Measurements from ENCODE around the gene ATP2B3.
A peak's percentile ranks its signal among the peaks of the same experiment; 100 is the strongest.

Gene ATP2B3

GRCh38 chrX:153583433-153583832, 66.0 kb downstream of the ATP2B3 start:
- no peak overlapping the region for H3K4me3 ChIP-seq (replicated peaks in 1 of 2; ENCODE audit: low read depth in 2 of 2, low read length in 2 of 2)
- DNase-seq (ENCODE audit: low read depth in 2 of 2): peak in 1 of 2 donors; percentile 38
- TF ChIP-seq CTCF (IDR thresholded peaks at IDR 0.05; ENCODE audit: low read depth, low read length): no peak

DNA sequence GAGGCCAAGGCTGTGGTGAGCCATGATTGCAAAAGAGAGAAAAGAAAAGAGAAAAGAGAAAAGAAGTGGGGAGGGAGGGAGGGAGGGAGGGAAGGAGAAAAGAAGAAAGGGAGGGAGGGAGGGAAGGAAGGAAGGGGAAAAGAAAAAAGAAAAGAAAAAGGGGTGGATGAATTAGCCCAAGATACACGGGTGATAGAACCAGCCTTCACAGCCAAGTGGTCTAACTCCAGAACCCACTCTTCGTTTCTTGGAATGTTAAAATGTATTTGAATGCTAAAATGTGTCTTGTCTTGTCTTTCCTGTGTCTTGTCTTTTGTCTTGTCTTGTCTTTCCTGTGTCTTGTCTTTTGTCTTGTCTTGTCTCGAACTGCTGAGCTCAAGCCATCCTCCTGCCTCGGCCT, 68.4 kb downstream of the ATP2B3 start:
- no peak for TF ChIP-seq CTCF (IDR thresholded peaks at IDR 0.05; ENCODE audit: low read depth, low read length)
- no peak overlapping the region for H3K4me3 ChIP-seq (replicated peaks in 1 of 2; ENCODE audit: low read depth in 2 of 2, low read length in 2 of 2)
- DNase-seq (ENCODE audit: low read depth in 2 of 2): no peak

GRCh38 chrX:153587342-153587741, 69.9 kb downstream of the ATP2B3 start:
- no peak for TF ChIP-seq CTCF (IDR thresholded peaks at IDR 0.05; ENCODE audit: low read depth, low read length)
- DNase-seq (ENCODE audit: low read depth in 2 of 2): no peak
- H3K4me3 ChIP-seq (replicated peaks in 1 of 2; ENCODE audit: low read depth in 2 of 2, low read length in 2 of 2): no peak overlapping the region

DNA sequence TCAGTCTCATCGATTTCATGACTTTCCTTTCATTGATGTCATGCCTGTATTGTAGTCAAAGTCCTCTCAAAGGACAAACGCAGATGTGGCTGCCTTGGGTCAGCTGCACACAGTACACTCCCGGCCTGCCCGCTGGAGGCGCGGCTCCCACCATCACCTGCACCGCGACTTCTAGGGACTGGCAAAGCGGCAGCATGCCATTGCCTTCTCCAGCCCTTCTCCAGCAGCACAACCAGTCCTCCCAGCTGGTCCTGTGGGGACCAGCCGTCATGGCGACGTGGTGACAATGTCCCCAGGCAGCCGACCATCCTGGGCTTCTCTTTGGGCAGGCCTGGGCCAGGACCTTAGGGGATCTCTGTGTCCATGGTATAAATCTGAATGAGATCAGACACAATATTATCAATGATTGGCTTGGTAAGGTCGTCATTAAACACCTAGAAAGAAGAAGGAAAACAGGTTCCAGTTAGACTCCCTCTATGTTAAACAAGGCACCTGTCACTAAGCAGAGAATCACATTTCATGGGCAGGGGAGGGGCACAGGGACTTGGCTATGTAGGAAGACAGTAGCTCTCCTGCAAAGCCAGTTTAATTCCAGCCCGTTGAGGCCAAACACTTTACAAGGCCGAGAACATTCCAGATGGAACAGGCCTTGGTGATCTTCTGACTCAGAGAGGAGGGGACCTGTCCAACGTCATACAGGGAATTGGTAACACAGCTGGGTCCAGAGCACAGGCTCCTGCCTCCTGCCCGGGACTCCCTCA, 70.8 kb downstream of the ATP2B3 start:
- no peak overlapping the region for H3K4me3 ChIP-seq (replicated peaks in 1 of 2; ENCODE audit: low read depth in 2 of 2, low read length in 2 of 2)
- DNase-seq (ENCODE audit: low read depth in 2 of 2): no peak
- no peak for TF ChIP-seq CTCF (IDR thresholded peaks at IDR 0.05; ENCODE audit: low read depth, low read length)

DNA sequence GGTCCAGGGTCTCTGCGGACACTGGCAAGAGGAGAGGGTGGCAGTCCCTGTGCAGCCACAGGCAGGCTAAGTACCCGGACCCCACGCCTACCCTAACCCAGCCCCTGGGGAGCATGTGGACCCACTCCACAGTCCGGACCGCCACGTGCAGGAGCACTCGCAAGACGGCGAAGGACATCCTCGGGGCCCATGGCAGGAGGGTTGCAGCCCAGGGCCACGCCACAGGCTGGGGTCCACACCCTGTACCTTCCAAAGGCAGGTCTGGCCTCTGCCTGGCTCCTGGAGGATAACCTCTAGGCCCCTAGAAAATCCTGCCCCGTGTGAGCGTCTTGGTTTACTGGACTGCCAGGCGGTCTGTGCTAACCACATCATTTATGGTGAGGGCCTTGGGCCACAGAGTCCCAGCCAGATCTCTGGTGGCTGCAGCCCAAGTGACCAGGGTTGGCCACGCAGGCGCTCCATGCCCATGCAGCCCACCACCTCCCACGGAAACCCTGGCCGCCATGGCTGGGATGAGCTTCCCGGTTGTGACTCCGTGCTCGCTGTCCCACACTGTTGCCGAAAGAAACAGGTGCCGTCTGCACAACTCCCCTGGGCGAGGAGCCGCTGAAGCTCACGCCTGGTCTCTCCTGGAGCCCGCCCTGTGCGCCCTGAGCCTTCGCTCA, 71.5 kb downstream of the ATP2B3 start:
- DNase-seq (ENCODE audit: low read depth in 2 of 2): no peak
- TF ChIP-seq CTCF (IDR thresholded peaks at IDR 0.05; ENCODE audit: low read depth, low read length): no peak
- no peak overlapping the region for H3K4me3 ChIP-seq (replicated peaks in 1 of 2; ENCODE audit: low read depth in 2 of 2, low read length in 2 of 2)

- TF ChIP-seq CTCF (IDR thresholded peaks at IDR 0.05; ENCODE audit: low read depth, low read length): no peak
- no peak overlapping the region for H3K4me3 ChIP-seq (replicated peaks in 1 of 2; ENCODE audit: low read depth in 2 of 2, low read length in 2 of 2)
- no peak for DNase-seq (ENCODE audit: low read depth in 2 of 2)
These were observed 73.8 kb downstream of the ATP2B3 start for GRCh38 chrX:153590961-153591956.
